OCI-LY7 (cell line): Measurements from ENCODE around the gene B3GNT8. TPM values are rescaled to one million over a fixed set of nuclear protein-coding genes. Genes with fewer than 3 reads are reported as not detected.

Source experiments
- BruUV-seq: library from RNA; stranded (reverse); fragments of 400-500 nt; replicated peaks from 2 replicates; lab custom pipeline; 2021; lab: Mats Ljungman, UMichigan
- CTCF ChIA-PET: fragments of 300-600 bp; sonication (Branson Sonifier 250); formaldehyde crosslinking; loops from one replicate; lab custom pipeline; 2022; ENCODE audit warnings: antibody characterized with exemption; ENCODE audit not compliant: unreplicated experiment; lab: Charles Lee
- POLR2A ChIA-PET: fragments of 300-600 bp; sonication (Branson Sonifier 250); formaldehyde crosslinking; loops from one replicate; lab custom pipeline; 2022; ENCODE audit warnings: antibody characterized with exemption; lab: Charles Lee
- DNase-seq: peaks from one replicate; pipeline ENCODE4 v3.0.0-alpha.2; 2015; ENCODE audit warnings: low spot score
- H2AFZ ChIP-seq: fragments of 200-600 bp; sonication (generic), shearing (Covaris generic); 2 replicates; pipeline ENCODE4 v1.6.1; 2014; ENCODE audit warnings: mild to moderate bottlenecking, antibody characterized with exemption, low read length, moderate library complexity
- H3K27ac ChIP-seq: fragments of 200-600 bp; sonication (generic); 2 replicates; pipeline ENCODE4 v1.5.1; 2014; ENCODE audit warnings: mixed run types, low read depth, mild to moderate bottlenecking, moderate library complexity, low read length, inconsistent platforms; ENCODE audit not compliant: poor library complexity, severe bottlenecking
- H3K36me3 ChIP-seq: fragments of 200-600 bp; sonication (generic); 2 replicates; pipeline ENCODE4 v1.6.1; 2014; ENCODE audit warnings: mild to moderate bottlenecking, antibody characterized with exemption, low read length, moderate library complexity, mixed read lengths; ENCODE audit not compliant: insufficient read depth
- H3K4me1 ChIP-seq: fragments of 200-600 bp; sonication (generic); 2 replicates; pipeline ENCODE4 v1.5.1; 2014; ENCODE audit warnings: mild to moderate bottlenecking, low read length; ENCODE audit not compliant: insufficient read depth, poor library complexity, severe bottlenecking
- H3K4me2 ChIP-seq: fragments of 200-600 bp; sonication (generic); 2 replicates; pipeline ENCODE4 v1.6.1; 2014; ENCODE audit warnings: mild to moderate bottlenecking, low read length
- H3K4me3 ChIP-seq: fragments of 200-600 bp; sonication (generic); 2 replicates; pipeline ENCODE4 v1.5.1; 2014; ENCODE audit warnings: mild to moderate bottlenecking, low read depth, low read length; ENCODE audit not compliant: poor library complexity, severe bottlenecking
- H3K79me2 ChIP-seq: fragments of 200-600 bp; sonication (generic); 2 replicates; pipeline ENCODE4 v1.6.1; 2016; ENCODE audit warnings: low read depth, mild to moderate bottlenecking, low read length, moderate library complexity, mixed read lengths; ENCODE audit not compliant: insufficient read depth
- H3K9me2 ChIP-seq: fragments of 200-600 bp; sonication (generic); 2 replicates; pipeline ENCODE4 v1.6.1; 2016; ENCODE audit warnings: mild to moderate bottlenecking, low read length, mixed read lengths; ENCODE audit not compliant: insufficient read depth
- H3K9me3 ChIP-seq: fragments of 200-600 bp; sonication (generic); 2 replicates; pipeline ENCODE4 v1.6.1; 2014; ENCODE audit warnings: mild to moderate bottlenecking, mixed run types, low read length, mixed read lengths
- H4K20me1 ChIP-seq: fragments of 200-600 bp; sonication (generic); 2 replicates; pipeline ENCODE4 v1.6.1; 2014; ENCODE audit warnings: mild to moderate bottlenecking, antibody characterized with exemption, low read length, moderate library complexity, mixed read lengths; ENCODE audit not compliant: insufficient read depth
- EZH2phosphoT487 ChIP-seq: fragments of 200-600 bp; sonication (generic); IDR thresholded peaks from 2 replicates; pipeline ENCODE4 v1.6.1; 2018; ENCODE audit warnings: low read depth, borderline replicate concordance, mild to moderate bottlenecking, mixed run types, antibody characterized with exemption, low read length, moderate library complexity, mixed read lengths
- intact Hi-C: fragments of 100-400 bp; cut with micrococcal nuclease; formaldehyde crosslinking; loops from one replicate; pipeline ENCODE4 v1.10.0; 2022; ENCODE audit not compliant: unreplicated experiment
- total RNA-seq, 2 experiments: library from RNA; depleted of rRNA in 1 of 2; stranded (reverse); fragments of >200 nt in 1 of 2; shearing (Covaris generic) in 1 of 2; gene quantifications; 2 replicates each; pipeline ENCODE4 v1.2.3, GENCODE V29; 2014 to 2022
- TF ChIP-seq, protein P1 (sequence below): fragments of 200-600 bp; sonication (generic); conservative IDR thresholded peaks from 2 replicates; pipeline ENCODE4 v1.5.1; 2014; ENCODE audit warnings: mild to moderate bottlenecking, antibody characterized with exemption, low read length, moderate library complexity, mixed read lengths

The B3GNT8 gene
- total RNA-seq, 2 experiments from 2014 or later: 0.40 to 0.47 TPM

DNA sequence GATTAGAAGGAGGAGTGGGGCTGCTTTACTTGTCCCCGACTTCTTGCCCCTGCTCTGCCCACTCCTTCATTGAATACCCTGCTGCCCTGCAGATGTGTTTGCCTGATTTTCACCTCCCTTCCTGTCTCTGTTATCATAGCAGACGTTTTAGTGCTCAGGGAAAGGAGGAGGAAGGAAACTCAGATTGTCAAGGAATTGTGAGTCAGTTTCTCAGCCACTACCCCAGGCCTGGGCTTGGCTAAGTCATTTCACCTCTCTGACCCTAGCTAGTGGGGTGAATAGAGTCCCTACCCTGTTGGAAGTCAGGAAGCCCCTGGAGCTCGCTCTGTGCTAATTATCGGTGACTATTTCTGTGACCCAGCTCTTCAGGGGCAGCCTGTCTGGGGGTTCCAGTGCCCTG, 25.7 kb downstream of the B3GNT8 start:
- H3K27ac ChIP-seq: no peak overlapping the region
- H3K9me2 ChIP-seq: no peaks in the 10 kb centered on the region
- no peak overlapping the region for H3K4me2 ChIP-seq
- TF ChIP-seq, protein P1, sequence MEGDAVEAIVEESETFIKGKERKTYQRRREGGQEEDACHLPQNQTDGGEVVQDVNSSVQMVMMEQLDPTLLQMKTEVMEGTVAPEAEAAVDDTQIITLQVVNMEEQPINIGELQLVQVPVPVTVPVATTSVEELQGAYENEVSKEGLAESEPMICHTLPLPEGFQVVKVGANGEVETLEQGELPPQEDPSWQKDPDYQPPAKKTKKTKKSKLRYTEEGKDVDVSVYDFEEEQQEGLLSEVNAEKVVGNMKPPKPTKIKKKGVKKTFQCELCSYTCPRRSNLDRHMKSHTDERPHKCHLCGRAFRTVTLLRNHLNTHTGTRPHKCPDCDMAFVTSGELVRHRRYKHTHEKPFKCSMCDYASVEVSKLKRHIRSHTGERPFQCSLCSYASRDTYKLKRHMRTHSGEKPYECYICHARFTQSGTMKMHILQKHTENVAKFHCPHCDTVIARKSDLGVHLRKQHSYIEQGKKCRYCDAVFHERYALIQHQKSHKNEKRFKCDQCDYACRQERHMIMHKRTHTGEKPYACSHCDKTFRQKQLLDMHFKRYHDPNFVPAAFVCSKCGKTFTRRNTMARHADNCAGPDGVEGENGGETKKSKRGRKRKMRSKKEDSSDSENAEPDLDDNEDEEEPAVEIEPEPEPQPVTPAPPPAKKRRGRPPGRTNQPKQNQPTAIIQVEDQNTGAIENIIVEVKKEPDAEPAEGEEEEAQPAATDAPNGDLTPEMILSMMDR: no peak
- no peak for TF ChIP-seq EZH2phosphoT487
- no peaks in the 10 kb centered on the region for H3K9me3 ChIP-seq
- no TSS peak for BruUV-seq
- H2AFZ ChIP-seq: no peak overlapping the region
- H3K36me3 ChIP-seq: no peaks in the 10 kb centered on the region
- H4K20me1 ChIP-seq: no peaks in the 10 kb centered on the region
- intact Hi-C loops: no loop called here
- H3K4me3 ChIP-seq: no peak overlapping the region
- DNase-seq: no peak
- peaks cover 12% of the 10 kb centered on the region for H3K4me1 ChIP-seq
- CTCF ChIA-PET: interaction anchor here (1.0 kb wide), 1 partner anchor 38 kb away, joined by 3 read pairs; the partner anchor contains the start of gene DMAC2
- POLR2A ChIA-PET: no interaction called here
- peaks cover 18% of the 10 kb centered on the region for H3K79me2 ChIP-seq

DNA sequence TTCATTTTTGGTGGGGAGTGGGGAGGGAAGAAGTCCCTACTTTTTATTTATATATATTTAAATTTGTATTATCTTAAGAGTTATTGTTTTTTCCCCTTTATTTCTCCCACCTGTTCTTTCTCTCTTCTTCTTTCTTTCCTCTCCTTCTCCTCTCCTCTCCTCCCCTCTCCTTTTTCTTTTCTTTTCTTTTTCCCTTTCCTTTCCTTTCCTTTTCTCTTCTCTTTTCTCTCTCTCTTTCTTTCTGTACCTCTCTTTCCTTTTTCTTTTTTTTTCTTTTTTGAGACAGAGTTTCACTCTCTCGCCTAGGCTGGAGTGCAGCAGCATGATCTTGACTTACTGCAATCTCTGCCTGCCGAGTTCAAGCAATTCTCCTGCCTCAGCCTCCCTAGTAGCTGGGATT, 27.6 kb downstream of the B3GNT8 start:
- no peaks in the 10 kb centered on the region for H3K9me2 ChIP-seq
- DNase-seq: no peak
- TF ChIP-seq, protein P1: no peak
- no peak for TF ChIP-seq EZH2phosphoT487
- no TSS peak for BruUV-seq
- no peaks in the 10 kb centered on the region for H3K9me3 ChIP-seq
- H3K27ac ChIP-seq: no peak overlapping the region
- peak overlapping the region; percentile 87; the same call in 1 of the 2 replicates for H3K4me2 ChIP-seq
- no peak overlapping the region for H2AFZ ChIP-seq
- intact Hi-C loops: no loop called here
- POLR2A ChIA-PET: no interaction called here
- H3K79me2 ChIP-seq: peaks cover 34% of the 10 kb centered on the region
- CTCF ChIA-PET: no interaction called here
- no peaks in the 10 kb centered on the region for H4K20me1 ChIP-seq
- H3K4me3 ChIP-seq: no peak overlapping the region
- peaks cover 29% of the 10 kb centered on the region for H3K4me1 ChIP-seq
- peaks cover 3% of the 10 kb centered on the region; the same call in 1 of the 2 replicates for H3K36me3 ChIP-seq

DNA sequence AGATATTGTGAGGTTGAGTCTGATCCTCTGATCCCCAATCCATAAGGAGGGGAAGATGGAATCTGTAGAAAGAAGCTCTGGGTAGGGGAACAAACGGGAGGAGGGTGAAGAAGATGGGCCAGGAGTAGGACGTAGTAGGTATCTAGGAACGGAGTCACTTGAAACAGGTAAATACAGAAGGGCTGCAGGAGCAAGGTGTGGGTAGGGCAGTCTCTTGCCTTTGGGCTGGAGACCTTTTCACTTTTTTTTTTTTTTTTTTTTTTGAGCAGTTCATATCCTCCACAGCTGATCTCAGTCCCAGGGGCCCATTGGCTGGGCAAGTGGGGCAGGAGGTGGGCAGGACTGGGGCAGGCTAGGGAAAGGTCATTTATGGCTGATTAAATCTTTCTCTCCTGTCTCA, 28.1 kb downstream of the B3GNT8 start:
- Histone ChIP-seq H3K4me3 (peak overlapping the region; percentile 96), H3K27ac (no peak overlapping the region)
- CTCF ChIA-PET: no interaction called here

More for the DNA sequence above, 28.1 kb downstream of the B3GNT8 start:
- no peak overlapping the region for H2AFZ ChIP-seq
- POLR2A ChIA-PET: interaction anchor here (0.9 kb wide), 1 partner anchor 35 kb away, joined by 3 read pairs; the partner anchor contains the start of gene B9D2
- TF ChIP-seq EZH2phosphoT487: no peak
- TF ChIP-seq, protein P1: no peak
- peaks cover 3% of the 10 kb centered on the region; the same call in 1 of the 2 replicates for H3K36me3 ChIP-seq
- peaks cover 34% of the 10 kb centered on the region for H3K79me2 ChIP-seq
- H3K9me2 ChIP-seq: no peaks in the 10 kb centered on the region
- BruUV-seq: no TSS peak
- no peak for DNase-seq
- peaks cover 29% of the 10 kb centered on the region for H3K4me1 ChIP-seq
- H3K4me2 ChIP-seq: peak overlapping the region; percentile 87
- H4K20me1 ChIP-seq: no peaks in the 10 kb centered on the region
- H3K9me3 ChIP-seq: no peaks in the 10 kb centered on the region
- intact Hi-C loops: no loop called here
